NCI-H2196 treated with DMSO at 0.1 percent for 48 hours (cell line): ENCODE results near the gene ZNF575.
"Not testable (repeated sequence)": the region's sequence is repeated elsewhere in the genome, so short reads cannot be mapped to it uniquely, and the experiment has no call there.

ENCODE experiments used
- DNase-seq: peaks from one replicate; lab custom pipeline; 2025; ENCODE audit not compliant: unreplicated experiment; lab: John Stamatoyannopoulos, UW

Gene ZNF575

GRCh38 chr19:43510713-43511112 lies 22.3 kb upstream of the ZNF575 start:
- no peak for DNase-seq

DNA sequence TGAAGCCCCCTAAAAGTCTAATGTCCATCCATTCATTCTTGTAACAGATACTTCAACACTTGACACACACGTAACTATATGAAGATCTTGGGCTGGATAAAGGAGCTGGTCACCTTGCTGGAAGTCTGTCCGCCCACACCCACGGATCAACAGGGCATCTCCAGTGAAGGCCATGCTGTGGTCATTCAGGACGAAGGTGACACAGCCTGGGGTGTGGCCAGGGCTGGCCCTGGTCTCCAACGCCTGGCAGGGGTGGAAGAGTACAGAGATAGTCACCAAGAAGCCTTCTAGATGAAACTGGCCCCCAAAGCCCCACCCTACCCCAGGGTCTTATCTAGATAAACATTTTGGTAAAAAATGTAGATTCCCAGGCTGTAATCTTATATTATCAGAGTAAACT lies 21.7 kb upstream of the ZNF575 start:
- no peak for DNase-seq

DNA sequence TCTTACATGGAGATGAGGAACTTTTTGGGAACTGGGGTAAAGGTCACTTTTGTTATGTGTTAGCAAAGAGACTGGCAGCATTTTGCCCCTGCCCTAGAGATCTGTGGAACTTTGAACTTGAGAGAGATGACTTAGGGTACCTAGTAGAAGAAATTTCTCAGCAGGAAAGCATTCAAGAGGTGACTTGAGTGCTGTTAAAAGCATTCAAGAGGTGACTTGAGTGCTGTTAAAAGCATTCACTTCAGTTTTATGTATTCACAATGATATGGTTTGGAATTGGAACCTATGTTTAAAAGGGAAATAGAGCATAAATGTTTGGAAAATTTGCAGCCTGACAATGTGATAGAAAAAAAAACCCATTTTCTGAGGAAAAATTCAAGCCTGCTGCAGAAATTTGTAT lies 20.6 kb upstream of the ZNF575 start:
- DNase-seq: not testable (repeated sequence)

- DNase-seq: no peak
Measured at GRCh38 chr19:43518051-43518450, 14.9 kb upstream of the ZNF575 start.

- peak; percentile 82 for DNase-seq
Measured at GRCh38 chr19:43519436-43520088, 13.4 kb upstream of the ZNF575 start.

GRCh38 chr19:43522929-43523328 lies 10.1 kb upstream of the ZNF575 start:
- no peak for DNase-seq

GRCh38 chr19:43523696-43524095 lies 9.3 kb upstream of the ZNF575 start:
- not testable (repeated sequence) for DNase-seq

DNA sequence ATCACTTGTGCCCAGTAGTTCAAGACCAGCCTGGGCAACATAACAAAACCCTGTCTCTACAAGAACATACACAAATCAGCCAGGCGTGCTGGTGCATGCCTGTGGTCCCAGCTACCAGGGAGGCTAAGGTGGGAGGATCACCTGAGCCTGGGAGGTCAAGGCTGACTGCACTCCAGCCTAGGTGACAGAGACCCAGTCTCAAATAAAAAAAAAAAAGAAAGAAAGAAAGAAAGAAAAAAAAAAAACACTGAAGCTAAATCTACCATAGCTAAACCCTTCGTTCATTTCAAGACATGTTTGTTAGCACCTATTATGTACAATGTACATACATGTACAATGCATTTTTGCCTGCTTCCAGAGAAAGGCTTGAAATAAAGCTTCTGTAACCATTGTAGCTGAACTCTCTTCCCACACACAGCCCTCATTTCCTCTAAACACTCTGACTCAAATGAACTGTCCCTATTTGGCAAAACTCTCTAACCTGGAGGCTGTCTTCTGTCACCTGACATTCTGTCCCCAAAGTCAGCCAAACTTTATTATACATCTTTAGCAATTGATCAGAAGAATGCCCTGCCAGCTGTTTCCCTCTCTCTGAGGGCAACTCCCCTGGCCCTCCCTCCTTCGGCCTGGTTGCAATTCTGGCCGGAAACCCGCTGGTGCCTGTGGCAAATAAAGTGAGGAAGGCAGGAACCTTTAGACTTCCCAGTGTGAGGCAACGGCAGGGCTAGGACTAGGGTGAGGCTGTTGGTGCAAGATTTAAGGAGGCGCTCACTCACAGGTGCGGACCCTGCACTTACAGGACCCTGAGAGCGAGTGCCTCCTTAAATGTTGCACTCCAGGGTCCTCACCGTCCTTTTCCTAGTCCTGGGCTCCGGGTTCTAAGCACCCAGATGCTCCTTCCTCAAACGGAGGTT lies 7.8 kb upstream of the ZNF575 start:
- no peak for DNase-seq

DNA sequence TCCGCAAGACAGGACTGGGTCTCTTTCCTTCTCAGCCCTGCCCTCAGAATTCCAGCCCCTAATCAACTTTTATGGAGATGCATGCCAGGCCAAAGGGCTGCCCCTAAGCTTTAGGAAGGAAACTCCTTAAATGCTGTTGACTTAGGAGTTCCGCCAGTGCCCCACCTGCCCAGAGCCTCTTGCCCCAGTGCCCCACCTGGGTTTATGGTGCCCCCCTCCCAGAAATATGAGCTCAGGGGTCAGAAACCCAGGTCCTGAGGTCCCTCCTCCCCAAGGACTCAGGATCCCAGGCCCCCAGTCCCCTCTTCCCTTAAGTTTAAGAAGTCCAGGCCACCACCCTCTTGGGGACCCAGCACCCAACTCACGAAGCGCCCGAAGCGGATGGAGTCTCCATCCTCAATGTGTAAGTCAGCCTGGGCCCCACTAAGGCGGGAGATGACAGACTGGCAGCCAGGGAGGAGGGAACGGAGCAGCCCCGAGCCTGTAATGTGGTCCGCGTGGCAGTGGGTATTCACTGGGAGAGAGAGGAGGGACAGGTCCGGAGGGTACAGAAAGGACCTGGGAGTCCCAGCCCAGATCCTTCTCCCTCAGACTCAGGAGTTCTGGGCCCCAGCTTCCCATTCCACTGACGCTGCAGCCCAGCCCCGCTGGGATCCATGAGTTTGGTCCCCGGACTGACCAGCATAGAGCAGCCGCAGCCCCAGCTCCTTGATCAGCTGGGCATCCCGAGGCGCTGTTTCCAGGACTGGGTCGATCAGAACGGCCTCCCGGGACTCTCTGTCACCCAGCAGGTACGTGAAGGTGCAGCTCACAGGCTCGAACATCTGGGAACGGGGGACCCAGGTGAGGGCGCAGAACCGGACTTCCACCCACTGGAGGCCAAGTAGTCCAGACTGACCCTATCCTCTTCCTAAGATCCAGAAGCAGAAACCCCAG lies 6.9 kb upstream of the ZNF575 start:
- DNase-seq: no peak

- DNase-seq: peak; percentile 50
Measured at GRCh38 chr19:43526884-43527859, 5.8 kb upstream of the ZNF575 start, which contains the start of gene ETHE1. Gene ETHE1 (minus strand): TSS chr19:43527201. CDS start chr19:43527177, 24 bp downstream.

DNA sequence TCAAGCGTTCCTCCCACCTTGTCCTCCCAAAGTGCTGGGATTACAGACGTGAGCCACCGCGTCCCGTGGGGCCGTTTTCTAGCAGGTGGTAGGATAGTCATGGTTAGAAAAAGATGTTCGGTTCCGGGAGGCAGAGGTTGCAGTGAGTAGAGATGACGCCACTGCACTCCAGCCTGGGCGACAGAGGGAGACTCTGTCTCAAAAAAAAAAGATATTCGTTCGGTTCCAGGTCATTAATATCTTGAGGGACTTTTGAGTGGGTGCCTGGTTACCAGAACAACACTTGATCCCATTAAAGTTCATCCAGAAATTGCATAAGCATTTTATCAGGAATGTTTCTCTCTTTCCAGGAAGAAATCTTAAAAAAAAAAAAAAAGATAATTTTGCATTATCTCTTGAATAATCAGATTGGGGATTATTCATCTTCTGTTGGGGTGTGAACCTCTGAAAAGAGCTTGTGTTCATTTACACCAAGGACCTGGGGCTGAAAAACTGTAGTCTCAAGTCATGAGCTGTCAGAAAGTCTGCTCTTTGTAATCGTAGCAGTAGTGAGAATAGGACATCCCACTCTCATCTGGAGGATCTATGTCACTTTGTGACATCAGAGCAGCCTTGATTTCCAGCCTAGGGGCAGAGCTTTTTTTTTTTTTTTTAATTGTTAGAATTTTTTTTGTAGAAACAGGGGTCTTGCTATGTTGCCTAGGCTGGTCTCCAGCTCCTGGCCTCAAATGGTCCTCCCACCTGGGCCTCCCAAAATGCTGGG lies 4.9 kb upstream of the ZNF575 start:
- DNase-seq: peak; percentile 11

- peak; percentile 69 for DNase-seq
Measured at GRCh38 chr19:43532571-43532961, 422 bp upstream of the ZNF575 start.

DNA sequence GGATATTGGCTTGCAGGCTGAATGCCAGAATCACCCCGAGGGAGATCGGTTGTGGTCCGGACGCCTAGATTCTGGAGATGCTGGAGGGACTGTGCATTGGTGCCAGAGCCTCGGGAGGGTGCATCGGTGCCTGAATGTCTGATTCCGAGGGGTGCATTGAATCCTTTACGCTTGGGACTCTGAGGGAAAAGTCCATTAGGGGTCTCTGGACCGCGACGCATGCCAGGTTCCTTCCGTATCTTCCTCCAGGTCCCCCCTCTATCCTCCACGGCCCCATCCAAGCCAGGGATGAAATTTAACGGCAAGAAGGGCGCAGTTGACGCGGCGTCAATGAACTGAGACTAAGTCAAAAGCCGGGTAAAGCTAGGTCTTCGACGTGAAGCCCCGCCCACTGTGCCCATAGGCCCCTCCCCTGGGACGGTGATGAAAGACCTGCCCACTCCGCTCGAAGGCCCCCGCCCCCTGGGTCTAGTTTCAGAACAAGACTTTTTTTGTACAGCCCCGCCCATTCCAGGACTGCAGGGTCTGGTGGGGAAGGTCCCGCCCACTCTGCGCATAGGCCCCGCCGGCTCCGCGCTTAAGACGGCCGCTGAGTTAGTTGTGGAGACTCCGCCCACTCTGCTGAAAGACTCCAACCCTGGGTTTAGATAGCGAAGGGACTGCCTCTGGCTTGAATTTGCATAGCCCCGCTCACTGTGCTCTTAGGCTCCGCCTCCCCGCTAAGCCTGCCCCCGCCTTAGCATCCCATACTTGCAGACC lies 737 bp downstream of the ZNF575 start:
- DNase-seq: peak; percentile 100

DNA sequence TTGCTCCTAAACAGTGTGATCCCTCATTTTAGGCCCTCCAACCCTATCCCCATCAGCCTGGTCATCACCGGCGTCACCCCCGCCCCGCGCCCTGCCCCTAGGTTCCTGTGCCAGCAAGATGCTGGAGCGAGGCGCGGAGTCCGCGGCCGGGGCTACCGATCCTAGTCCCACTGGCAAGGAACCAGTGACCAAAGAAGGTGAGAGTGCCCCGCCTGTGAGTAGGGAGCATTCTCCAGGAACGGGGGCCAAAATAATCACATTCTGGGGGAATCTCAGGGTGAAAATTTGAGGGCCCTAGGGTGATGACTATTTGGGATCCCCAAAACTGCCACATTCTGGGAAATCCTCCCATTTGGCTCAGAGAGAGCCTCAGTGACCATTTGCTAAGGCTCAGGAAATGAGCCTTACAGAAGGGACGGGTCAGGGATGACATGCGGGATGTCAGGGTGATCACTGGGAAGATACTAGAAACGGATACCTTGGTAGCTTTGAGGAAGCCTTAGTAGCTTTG lies 1.4 kb downstream of the ZNF575 start:
- DNase-seq: no peak

- DNase-seq: peak; percentile 8
Measured at GRCh38 chr19:43534816-43535761, 2.1 kb downstream of the ZNF575 start.

- DNase-seq: no peak
Measured at GRCh38 chr19:43538922-43539321, 5.9 kb downstream of the ZNF575 start.

DNA sequence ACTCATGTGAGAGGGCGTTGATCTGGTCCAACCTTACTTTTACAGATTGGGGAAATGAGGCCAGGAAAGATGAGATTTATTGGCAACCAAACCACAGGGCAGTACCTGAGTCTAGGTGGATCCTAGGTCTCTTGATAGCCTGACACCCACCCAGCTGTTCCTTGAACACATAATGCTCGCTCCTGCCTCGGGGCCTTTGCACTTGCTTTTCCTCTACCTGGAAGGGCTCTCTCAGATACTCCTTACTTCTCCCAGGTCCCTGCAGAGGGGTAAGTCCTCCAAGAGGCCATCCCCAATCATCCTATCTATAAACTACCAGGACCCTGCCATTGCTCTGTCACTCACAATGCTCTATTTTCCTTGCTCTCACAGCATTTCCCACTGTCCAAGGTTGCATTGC lies 7.4 kb downstream of the ZNF575 start:
- DNase-seq: no peak
